ES-I3 (cell line): ENCODE results near the gene HOXA2.

Source experiments
- H3K36me3 ChIP-seq: 2 replicates; pipeline ENCODE4 v1.6.1; 2013; ENCODE audit warnings: mild to moderate bottlenecking, low read length, control low read depth, moderate library complexity; ENCODE audit not compliant: insufficient read depth
- H3K4me1 ChIP-seq: 2 replicates; pipeline ENCODE4 v1.6.1; 2013; ENCODE audit warnings: mild to moderate bottlenecking, control low read depth, low read length; ENCODE audit not compliant: insufficient read depth
- H3K9ac ChIP-seq: 2 replicates; pipeline ENCODE4 v1.6.1; 2013; ENCODE audit warnings: low read depth, mild to moderate bottlenecking, low read length, moderate library complexity
- H3K9me3 ChIP-seq: 2 replicates; pipeline ENCODE4 v1.6.1; 2013; ENCODE audit warnings: mild to moderate bottlenecking, low read length, moderate library complexity; ENCODE audit not compliant: control insufficient read depth, insufficient read depth

HOXA2 gene

DNA sequence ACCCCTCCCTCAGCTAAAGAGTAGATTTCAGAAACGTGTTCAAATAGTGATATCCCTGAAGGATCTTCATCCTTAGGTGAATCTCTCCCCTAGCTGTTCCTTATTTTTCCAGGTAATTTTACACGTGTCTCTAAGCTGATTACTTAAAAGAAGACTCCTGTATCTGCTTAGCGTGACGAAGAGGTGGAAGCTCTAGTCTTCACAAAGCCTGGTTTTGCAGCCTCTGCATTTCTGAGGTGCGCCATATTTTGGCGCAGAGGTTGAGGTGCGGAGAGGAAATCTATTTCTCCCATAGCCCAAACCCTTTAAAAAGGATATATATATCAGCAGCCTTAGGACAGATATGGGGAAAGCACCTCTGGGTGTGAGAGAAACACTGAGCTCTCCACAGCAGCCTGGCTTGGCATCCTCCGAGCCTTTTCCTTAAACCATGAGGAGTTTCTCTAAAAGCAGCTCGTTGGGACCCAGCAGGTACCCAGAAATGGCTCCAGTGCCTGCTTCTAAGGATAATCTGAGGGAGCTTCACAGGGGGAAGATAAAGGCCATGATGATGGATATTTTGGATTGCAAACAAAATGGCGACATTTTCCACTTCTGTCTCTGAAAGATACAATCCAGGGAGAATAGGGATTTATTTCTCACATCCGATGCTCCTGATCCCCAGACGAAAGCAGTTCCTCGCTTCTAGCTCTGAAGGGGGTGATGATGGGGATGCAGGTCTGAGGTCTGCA is 3.0 kb upstream of the HOXA2 start:
- no peak overlapping the region for H3K9ac ChIP-seq
- H3K9me3 ChIP-seq: no peaks in the 10 kb centered on the region
- no peaks in the 10 kb centered on the region for H3K36me3 ChIP-seq
- H3K4me1 ChIP-seq: peaks cover 15% of the 10 kb centered on the region

- Histone ChIP-seq H3K9me3 (no peaks in the 10 kb centered on the region), H3K4me1 (peaks cover 17% of the 10 kb centered on the region), H3K9ac (no peak overlapping the region), H3K36me3 (no peaks in the 10 kb centered on the region)
Measured at GRCh38 chr7:27104341-27105058, 2.0 kb upstream of the HOXA2 start.

- H3K36me3 ChIP-seq: no peaks in the 10 kb centered on the region
- H3K9ac ChIP-seq: no peak overlapping the region; the same call in 1 of the 2 replicates
- no peaks in the 10 kb centered on the region for H3K9me3 ChIP-seq
- peaks cover 17% of the 10 kb centered on the region for H3K4me1 ChIP-seq
Measured at GRCh38 chr7:27103489-27104226, 1.2 kb upstream of the HOXA2 start.

DNA sequence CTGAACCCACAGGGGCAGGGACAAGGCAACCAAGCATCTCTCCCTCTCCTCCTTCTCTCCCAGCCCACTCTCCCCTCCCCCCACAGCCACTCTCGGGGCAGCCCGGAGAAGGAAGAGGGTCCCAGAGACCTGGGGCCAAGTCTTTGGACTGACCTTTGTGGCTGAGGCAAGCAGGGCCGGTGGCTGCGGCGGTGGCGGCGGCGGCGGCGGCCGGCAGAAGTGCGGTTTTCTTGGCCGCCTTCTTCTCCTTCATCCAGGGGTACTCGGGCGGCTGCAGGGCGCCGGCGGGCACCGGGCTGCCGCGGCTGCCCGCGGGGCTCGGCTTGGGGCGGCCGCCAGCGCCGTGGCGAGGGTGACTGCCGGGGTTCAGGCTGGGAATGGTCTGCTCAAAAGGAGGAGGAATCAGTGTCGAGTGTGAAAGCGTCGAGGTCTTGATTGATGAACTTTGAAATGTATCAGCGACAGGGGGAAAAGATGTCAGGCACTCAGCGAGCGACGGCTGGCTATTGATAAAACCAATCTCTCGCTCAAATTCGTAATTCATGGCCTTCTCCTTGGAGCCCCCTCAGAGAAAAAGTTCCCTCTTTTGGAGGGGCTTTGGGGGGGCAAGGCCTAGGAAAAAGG is 414 bp downstream of the HOXA2 start:
- Histone ChIP-seq H3K9me3 (no peaks in the 10 kb centered on the region), H3K4me1 (peaks cover 23% of the 10 kb centered on the region), H3K9ac (peak overlapping the region; percentile 53; the same call in 1 of the 2 replicates)

DNA sequence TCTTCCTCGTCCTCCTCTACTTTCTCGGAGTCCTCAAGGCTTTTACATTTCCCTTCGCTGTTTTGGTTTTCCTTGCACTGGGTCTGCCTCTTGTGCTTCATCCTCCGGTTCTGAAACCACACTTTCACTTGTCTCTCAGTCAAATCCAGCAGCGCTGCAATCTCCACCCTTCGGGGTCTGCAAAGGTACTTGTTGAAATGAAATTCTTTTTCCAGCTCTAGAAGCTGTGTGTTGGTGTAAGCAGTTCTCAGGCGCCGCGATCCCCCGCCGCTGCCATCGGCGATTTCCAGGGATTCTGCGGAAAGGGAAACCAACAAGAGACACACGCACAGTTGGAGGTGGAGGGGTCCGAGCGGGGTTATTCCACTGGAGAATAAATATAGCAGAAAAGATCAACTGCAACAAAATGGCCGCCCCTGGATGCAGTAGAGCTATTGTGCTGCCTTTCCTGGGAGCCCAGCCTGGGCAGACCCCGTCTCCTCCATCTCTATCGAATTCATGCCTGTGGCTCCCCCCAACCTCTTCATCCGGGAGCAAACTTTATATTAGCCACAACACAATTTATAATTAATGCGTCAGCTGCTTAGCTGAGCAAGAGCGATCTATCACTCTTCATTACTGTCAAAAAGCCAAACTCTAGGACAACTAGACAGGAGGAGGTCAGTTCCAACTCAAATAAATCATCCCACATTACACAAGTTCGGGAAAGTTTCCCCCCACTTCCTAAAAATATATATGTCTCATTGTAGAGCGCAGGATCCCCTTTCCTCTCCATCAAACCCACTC is 1.1 kb downstream of the HOXA2 start:
- H3K9ac ChIP-seq: peak overlapping the region; percentile 53; the same call in 1 of the 2 replicates
- no peaks in the 10 kb centered on the region for H3K9me3 ChIP-seq
- H3K36me3 ChIP-seq: no peaks in the 10 kb centered on the region
- H3K4me1 ChIP-seq: peaks cover 23% of the 10 kb centered on the region

More for the DNA sequence above, 414 bp downstream of the HOXA2 start:
- no peaks in the 10 kb centered on the region for H3K36me3 ChIP-seq

DNA sequence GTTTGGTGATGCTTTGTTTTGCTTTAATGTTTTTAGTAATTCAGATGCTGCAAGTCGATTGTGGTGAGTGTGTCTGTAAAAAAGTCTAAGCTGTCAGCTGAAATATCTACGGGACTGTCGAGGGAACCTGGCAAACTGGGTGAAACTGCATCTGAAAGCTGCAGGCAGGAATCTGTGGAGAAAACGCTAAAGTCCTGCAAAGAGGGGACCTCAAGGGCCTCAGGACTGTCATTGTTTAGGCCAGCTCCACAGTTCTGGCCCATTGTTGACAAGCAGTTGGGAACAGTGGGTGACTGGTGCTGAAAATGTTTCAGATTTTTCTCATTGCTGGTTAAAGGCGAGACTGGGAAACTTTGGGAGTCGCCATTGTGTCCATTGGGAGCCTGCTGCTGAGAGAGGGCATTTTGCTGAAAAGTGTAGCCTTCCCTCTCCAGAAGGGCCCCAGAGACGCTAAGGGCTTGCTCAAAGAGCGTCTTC is 1.8 kb downstream of the HOXA2 start:
- Histone ChIP-seq H3K36me3 (no peaks in the 10 kb centered on the region), H3K4me1 (peaks cover 17% of the 10 kb centered on the region), H3K9ac (peak overlapping the region; percentile 53; the same call in 1 of the 2 replicates), H3K9me3 (no peaks in the 10 kb centered on the region)

GRCh38 chr7:27099453-27100370 is 2.8 kb downstream of the HOXA2 start:
- no peaks in the 10 kb centered on the region for H3K9me3 ChIP-seq
- peaks cover 20% of the 10 kb centered on the region for H3K4me1 ChIP-seq

GRCh38 chr7:27098578-27099451 is 3.7 kb downstream of the HOXA2 start:
- H3K36me3 ChIP-seq: no peaks in the 10 kb centered on the region
- H3K9me3 ChIP-seq: no peaks in the 10 kb centered on the region
- peaks cover 25% of the 10 kb centered on the region for H3K4me1 ChIP-seq
- H3K9ac ChIP-seq: peak overlapping the region; percentile 50; the same call in 1 of the 2 replicates

More at GRCh38 chr7:27099453-27100370, 2.8 kb downstream of the HOXA2 start:
- Histone ChIP-seq H3K9ac (no peak overlapping the region; the same call in 1 of the 2 replicates), H3K36me3 (no peaks in the 10 kb centered on the region)

DNA sequence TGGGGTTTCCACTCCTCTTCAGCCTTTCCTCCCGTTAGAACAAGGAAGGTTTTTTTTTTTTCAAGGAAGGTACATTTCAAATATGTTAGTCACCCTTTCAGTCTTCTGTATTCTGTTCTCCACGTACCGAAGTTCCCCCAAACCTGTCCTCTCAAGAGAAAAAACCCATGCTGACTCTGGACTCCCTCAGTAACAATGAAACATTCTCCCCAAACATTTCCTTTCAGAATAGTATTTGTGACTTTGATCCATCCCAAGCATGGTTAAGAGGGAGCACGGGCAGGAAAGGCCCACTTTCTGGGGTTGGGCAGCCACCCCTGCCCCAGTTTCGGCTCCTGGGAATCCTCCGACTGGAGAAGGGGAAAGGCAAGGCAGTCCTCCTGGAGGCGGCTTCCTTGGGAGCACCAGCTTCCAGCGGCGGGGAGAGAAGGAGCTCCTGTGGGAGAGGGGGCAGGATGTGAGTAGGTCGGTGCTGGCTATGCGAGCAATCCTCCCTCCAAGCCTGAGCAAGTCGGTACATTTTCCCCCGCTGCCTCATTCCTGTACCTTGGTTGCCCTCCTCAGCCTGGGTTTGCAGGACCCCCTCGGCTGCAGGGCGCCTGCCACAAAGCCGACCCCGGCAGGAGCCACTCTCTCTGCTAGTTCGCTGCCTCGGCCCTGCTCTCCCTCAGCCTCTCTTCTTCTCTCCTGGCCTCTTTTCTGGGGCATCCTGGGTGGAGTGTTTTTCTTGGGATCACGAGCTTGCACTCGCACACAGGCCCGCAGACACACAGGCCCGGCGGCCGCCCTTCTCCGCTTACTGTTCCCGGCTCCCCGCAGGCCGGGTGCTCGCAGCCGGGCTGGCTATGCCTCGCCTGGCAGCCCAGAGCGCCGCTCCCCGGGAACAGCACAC is 4.6 kb downstream of the HOXA2 start:
- no peaks in the 10 kb centered on the region for H3K9me3 ChIP-seq
- no peaks in the 10 kb centered on the region for H3K36me3 ChIP-seq
- peak overlapping the region; percentile 50; the same call in 1 of the 2 replicates for H3K9ac ChIP-seq
- H3K4me1 ChIP-seq: peaks cover 30% of the 10 kb centered on the region

- H3K36me3 ChIP-seq: no peaks in the 10 kb centered on the region
- H3K4me1 ChIP-seq: peaks cover 40% of the 10 kb centered on the region
- H3K9me3 ChIP-seq: no peaks in the 10 kb centered on the region
- peak overlapping the region; percentile 74; the same call in 1 of the 2 replicates for H3K9ac ChIP-seq
Measured at GRCh38 chr7:27096768-27097514, 5.5 kb downstream of the HOXA2 start.
